Germinal center (tissue), 1 donor: ENCODE measurements around the gene UNCX.
"Not testable (repeated sequence)": the region's sequence is repeated elsewhere in the genome, so short reads cannot be mapped to it uniquely, and the experiment has no call there.

ENCODE experiments used
- DNase-seq: peaks from one replicate; pipeline ENCODE4 v3.0.0; 2012; ENCODE audit warnings: mixed read lengths, low spot score

The UNCX gene

DNA sequence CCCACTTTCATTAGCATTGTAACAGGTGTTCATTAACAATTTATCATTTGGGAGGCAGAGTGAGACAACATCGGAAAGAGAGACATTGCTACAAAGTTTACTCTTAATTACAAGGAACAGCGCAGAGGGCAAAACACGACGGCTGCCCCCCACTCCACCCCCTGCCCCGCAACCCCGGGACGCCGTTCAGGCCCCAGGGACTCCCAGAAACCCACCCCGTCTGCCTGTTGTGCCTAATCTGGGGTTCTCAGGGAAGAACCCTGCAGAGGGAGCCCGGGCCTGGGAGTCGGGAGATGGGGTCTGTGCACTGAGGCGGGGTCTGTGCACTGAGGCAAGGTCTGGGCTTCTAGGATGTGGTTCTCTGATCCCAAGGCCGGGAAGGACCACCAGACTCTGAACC lies 25.2 kb downstream of the UNCX start:
- no peak for DNase-seq

DNA sequence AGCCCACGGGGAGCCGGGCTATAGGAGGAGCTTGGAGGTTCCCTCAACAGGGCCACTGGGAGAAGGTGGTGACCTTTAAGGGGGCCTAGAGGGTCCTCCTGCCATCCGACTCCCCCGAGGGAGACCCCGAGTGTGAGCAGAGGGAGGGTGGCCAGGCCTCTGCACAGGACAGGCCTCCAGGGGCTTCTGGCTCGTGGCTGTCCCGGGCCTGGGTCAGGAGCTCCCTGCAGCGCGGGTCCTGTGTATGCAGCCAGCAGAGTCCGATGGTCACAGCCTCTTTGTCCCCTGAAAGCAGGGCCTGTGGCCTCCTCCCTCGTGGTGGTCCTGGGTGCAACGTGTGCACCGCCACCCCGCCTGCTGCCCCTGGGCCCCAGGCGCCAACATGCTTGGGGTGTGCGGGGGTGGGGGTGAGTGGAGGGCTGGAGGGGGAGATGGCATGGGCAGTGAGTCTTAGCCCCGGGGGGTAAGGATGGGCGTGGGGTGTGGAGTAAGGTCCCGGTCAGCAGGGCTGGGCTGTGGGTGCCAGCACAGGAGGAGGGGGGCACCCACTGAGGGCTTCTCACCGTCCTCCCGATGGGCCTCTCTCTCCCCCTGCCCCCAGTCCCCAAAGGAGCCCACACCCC lies 27.1 kb downstream of the UNCX start:
- DNase-seq: no peak

DNA sequence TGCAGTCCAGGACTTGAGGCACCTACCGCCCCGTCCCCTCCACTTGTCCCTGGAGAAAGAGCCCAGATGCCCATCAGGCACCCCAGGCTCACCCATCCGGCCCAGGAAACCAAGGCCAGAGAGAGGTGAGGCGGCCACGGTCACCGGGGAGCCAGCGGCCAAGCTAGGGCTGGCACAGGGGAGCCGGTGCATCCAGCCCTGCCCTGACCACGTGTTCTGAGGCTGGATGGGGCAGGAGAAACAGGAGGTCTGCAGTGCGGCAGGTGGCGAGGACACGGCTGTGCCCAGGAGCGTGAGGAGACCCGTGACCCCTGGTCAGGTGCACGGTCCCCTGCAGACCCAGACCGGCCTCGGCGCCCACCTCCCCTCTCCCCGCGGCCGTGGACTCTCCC lies 27.6 kb downstream of the UNCX start:
- no peak for DNase-seq

DNA sequence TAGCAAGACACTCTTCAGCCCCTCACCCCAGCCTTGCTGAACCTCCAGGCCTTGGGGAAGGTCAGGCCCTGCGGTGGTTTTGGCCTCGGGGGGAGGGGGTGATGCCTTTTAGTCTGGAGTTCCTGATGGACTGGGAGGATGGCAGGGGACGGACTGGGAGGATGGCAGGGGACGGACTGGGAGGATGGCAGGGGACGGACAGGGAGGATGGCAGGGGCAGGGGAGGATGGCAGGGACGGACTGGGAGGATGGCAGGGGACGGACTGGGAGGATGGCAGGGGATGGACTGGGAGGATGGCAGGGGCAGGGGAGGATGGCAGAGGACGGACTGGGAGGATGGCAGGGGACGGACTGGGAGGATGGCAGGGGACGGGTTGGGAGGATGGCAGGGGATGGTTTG lies 28.4 kb downstream of the UNCX start:
- not testable (repeated sequence) for DNase-seq

DNA sequence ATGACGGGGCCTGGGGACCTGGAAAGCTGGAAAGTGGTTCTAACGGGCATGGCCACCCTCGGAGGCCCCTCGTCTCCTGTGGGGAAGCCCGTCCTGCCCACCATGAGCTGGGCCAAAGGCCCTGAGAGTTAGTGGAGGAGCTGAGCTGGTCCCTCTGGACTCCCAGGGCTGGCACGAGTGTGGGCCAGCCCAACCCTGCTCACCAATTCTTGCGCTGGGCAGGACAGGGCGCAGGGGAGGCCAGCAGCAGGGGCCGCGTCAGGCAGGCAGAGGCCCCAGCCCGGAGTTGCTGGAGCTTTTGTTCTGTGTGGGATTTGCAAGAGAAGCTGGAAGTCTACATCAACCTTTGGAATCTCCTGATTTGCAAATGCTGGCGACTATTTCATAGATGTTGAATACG lies 29.8 kb downstream of the UNCX start:
- no peak for DNase-seq

DNA sequence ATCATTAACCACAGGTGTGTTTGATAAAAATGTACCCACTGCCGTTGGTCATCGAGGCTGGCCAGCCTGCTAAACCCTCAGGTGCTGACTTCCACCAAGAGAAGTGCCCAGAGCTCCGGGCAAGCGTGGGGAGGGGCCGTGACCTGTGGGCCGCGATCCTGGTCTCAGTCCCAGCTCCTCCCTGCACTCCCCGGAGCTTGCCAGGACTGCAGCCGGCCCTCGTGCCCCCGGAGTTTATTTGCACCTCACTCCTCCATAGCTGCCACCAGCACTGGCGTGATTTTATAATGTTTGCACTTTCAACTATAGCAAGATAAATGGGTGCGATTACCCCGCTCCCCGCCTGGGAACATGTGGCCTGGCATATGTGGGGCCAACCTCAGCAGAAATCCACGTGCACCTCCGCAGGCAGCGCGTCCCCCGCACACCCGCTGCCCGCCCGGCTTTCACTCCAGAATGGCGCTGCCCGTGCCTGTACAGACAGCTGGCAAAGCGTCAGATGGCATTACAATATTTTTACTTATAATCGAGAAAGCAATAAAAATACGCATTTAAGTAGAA lies 30.8 kb downstream of the UNCX start:
- no peak for DNase-seq

DNA sequence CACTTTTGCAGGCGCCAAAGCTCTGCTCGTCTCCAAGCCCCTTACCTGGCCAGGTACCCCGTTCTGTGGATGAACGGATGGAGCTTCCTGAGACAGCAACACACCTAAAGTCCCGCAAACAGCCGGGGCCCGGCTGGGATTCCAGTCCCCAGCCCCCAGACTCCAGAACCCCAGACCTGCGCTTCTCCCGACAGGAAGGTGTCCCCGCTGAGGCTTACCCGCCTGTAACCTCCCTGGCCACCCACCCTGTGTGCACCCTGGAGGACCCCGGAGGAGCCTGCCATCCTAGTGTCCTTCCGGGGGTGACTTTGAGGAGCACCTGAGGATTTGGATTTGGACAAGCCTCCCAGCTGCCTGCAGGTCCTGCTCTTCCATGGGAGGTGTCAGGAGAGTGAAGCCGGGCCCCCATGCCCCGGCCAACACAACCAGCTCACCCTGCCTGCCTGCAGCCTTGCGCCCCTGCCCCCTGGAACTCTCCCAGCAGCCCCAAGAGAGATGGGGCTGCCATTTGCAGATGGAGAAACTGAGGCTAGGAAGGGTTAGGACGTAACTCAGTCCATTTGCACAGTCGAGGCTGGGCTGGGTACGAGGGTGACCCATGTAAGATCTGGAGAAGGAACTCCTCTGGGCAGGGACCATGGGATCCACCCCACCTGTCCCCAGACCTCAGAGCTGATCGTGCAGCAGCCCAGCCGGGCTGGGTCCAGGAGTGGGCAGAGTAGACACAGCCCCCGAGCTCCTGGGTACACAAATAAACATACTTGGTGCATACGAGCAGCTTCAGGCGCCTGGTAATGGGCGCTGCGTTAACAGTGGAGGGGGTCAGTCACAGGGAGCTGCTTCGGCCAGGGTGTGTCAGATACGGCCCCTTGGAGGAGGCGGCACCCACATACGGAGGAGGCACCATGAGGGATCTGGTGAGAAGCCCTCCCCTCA lies 31.9 kb downstream of the UNCX start:
- no peak for DNase-seq

DNA sequence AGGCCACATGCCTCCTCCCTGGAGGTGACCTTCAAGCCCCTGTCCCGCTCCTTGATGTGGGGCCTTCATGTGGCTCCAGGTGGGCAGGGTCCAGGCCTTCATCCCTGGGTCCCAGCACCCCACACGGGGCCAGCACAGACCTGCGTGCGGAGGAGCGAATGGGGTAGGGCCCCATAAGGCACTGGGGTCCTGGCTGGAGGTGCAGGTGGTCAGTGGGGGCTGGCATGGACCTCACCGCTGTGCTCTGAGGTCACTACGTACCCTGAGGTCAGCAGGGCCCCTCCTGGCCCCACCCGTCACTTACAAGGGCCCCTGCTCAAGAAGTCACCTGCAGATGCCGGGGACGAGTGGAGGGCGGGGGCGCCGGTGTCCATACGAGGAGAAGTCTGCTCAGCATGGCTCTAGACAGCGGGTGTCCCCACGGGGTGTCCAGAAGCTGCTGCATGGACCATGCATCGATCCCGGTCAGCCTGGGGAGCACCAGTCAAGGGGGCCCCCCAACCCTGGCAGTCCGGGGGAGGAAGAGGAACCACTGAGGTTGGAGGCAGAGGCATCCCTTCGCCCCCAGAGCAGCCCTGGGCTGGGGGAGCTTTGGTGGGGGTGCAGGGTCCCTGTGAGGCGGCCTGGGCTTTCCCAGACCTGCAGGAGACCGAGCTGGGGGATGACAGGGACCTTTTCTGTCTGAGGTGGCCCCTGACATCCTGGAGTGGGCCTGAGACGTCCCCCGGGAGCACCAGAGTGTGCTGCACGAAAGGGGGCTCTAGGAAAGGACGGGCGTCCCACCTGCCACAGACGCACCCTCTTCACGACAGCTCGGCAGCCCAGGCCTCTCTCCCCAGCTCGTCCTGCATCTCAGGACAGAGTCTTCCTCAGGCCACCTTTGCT lies 34.6 kb downstream of the UNCX start:
- DNase-seq: no peak

DNA sequence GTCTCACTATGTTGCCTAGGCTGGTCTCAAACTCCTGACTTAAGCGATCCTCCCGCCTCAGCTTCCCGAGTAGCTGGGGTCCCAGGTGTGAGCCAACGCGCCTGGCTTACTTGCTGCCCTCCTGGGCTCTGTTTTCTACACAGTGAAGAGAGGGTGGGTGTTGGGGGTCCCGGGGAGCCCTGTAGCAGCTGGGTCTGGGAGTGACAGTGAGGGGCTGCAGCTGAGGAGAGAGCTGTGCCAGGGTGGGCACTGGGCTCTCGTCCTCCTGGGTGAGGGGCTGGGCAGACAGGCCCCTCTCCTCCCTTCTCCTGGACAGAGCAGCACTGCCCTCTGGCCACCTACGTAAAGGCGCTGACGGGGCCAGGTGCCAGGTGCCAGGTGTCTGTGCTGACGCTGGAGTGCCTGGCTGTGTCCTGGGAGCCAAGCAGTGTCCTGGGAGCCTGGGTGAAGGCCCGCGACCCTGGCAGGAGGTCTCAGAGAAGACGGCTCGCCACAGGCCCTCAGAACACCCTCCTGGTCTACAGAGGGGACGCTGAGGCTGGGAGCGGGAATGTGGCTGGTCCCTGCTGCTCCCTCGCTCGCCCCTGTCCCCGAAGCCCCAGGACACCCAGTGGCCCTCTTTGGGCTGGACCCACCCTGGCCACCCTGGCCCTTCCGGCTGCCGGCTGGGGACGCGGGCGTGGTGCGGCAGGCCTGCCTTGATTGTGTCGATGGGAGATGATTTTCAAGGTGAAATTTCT lies 35.6 kb downstream of the UNCX start:
- no peak for DNase-seq

DNA sequence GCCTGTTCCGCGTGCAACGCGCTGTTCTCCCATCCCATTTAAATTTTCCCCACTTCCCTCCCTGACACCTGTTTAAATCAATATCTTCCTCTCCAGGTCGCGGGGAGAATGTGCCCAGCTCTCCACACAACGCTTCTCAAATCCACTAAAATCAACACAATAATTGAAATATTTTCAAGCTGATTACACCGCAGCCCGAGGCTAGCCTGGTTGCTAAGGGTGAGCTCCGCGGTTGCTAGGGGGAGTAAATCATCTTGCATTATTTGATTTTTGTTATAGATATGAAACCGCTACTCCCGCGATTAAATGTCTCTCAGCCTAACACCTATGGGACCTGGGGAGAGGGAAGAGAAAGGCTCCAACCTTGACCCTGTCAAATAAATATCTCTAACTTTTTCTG lies 36.2 kb downstream of the UNCX start:
- DNase-seq: no peak

DNA sequence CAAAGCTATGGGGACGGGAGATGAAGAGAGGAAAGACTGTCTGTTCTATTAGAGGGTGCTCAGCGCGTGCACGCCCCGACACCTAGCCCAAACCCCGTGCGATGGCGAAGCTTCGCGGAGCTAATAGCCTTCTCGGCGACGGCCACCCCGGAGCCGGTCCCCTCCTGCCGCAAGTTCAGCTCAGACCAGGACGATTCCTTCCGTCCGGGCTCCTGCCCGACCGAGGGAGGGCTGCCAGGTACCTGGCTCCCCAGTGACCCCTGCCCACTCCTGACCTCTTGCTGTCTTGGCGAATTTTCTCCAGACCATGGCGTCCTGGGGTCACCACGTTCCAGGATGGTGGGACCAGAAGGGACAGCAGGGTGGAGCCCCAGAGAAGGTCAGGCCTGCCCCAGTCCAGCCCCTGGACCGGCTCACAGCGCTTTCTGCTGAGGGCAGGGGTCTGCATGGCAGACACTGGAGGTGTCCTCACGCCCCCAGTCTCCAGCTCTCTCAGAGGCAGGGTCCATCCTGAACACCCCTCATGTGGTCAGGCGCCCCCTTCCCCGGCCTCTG lies 36.7 kb downstream of the UNCX start:
- DNase-seq: no peak

DNA sequence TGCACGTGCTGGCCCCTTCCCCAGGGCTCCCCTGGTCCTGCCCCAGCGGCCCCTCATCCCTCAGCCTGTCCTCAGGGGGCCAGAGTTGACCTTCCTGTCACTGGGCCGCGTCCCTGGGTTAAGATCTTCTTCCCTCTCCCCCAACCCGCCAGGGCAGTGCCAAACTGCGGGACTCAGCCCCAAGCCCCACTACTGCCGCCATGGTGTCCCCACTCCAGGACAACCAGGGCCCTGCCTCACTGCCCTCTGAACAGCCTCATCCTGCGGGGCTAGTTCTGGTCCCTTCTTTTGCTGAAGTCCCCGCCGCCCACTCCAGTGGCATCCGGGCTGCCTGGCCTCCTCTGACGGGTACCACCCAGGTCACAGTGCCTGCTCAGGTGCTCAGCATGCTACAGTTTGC lies 37.5 kb downstream of the UNCX start:
- DNase-seq: no peak

DNA sequence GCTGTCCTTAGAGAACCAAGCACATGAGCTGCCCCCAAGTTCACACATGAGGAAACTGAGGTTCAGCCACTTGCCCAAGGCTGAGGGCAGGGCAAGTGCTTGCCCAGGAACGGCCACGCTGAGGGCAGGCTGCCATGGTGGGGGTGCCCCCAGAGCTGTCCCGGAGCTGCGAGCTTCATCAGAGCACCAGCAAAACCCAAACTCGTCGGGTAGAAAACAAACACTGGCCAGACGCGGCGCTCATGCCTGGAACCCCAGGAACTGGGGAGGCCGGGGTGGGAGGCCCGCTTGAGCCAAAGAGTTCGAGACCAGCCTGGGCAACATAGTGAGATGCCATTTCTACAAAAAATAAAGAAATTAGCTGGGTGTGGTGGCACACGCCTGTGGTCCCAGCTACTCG lies 38.4 kb downstream of the UNCX start:
- no peak for DNase-seq

DNA sequence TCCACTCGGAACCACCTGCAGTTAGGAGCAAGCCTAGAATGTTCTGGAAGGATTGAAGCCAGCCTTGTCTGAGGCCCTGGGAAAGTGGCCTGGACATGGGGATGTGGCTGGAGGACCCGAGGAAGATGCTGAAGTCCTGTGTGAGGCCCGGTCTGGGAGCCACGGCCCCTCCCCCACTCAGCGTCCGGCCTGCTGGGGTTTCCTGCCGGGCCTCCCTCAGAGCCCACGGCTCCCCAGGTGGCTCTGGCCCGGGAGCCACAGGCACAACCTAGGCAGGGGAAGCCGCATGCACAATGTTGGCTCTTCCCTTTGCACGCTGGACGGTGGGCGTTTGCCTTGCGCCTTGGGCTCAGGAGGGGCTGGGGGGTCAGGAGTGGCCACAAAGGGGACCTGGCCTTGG lies 39.0 kb downstream of the UNCX start:
- no peak for DNase-seq

DNA sequence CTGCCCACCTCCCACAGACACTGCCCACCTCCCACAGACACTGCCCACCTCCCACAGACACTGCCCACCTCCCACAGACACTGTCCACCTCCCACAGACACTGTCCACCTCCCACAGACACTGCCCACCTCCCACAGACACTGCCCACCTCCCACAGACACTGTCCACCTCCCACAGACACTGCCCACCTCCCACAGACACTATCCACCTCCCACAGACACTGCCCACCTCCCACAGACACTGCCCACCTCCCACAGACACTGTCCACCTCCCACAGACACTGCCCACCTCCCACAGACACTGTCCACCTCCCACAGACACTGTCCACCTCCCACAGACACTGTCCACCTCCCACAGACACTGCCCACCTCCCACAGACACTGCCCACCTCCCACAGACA lies 39.5 kb downstream of the UNCX start:
- not testable (repeated sequence) for DNase-seq

DNA sequence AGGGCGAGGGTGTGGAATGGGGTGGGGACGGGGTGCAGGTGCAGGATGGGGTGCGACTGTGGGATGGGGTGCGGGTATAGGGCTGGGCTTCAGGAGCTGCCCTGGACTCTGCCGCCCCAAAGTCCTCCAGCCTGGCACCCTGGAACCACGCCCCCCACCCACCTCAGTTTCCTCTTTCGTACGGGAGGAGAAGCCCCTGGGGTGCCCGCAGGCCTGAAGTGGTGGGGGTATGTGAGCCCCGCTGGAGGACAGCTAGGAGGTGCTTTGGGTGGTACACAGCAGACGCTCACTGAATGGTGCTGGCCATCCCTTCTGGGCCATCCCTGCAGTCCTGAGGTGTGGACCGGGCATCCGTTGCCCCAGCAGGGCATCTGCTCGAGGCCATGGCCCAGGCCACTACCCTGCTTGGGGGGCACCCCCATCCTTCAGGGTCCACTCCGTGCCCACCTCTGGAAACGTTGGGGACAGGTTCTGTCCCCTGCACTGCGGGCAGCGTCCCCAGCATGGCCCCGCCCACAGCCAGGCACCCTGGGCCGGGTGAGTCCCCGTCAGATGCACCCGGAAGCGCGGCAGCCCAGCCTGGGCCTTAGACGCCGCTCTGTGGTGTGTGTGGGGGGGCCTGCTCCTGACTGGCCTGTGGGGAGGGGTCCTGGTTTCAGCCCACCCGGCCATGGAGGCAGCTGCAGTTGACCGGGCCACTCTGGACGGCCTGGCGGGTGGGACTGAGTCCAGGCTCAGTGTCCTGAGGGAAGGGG lies 41.6 kb downstream of the UNCX start:
- DNase-seq: no peak

DNA sequence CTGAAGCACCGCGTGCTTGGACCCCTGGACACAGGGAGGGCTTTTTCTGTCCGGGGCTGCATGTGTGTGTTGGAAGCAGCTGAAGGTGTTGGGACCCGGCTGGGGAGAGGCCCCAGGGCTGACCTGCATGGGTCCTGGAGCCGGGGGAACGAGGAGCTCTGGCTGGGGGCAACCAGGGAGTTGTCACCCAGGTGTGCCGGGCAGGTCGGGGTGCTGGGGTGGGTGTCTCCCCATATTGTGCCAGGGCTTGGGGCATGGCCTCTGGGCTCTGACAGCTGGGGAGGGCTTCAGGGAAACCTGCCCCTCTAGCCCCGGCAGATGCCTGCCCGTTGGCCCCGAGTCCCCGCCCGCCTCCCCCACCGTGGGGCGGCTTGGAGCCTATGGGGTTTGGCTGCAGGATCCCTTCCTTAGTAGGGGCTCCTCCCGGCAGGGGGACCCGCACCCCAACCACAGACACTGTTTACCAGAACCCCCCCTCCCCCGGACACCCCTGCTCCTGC lies 42.3 kb downstream of the UNCX start:
- DNase-seq: no peak

DNA sequence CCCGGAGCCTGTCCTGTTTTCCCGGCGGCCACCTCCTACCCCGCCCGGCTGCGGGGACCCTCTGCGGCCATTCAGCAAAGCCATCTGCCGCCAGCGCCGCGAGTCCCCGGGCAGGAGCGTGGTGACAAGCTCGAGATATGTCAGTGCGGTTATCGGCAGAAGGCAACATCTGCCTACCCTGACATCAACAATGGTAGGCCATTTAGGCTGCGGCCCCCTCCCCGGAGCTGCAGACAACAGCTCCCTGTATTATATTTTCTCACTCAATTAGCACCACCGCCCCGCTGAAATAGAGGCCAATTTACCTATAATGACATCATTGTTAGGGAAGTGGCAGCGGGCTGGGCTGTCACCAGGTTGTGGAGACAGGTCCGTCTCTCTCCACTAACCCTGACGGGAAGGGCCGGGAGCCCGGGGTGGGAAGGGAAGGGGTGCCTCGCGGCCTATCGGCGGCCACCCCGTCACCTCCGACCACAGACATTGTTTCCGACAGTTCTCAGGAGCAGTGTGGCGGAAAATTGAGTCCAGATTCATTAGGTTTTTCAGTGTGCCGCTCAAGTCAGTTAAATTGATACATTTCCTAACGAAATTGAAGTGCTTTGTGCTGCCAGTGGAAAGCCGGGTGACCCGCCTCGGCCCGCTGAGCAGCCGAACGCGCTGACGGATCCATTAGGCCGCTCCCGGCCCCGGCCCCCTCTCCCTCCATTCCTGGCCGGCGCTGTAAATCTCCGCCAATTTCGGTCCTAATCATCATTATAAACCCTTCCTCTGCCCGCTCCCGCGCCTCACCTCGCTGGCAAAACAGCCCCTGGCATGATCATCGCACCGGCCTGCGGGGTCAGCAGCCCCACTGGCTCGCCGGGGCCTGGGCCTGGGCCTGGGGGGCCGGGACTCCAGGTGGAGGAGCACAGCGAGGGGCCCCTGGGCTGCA lies 43.0 kb downstream of the UNCX start:
- DNase-seq: no peak

DNA sequence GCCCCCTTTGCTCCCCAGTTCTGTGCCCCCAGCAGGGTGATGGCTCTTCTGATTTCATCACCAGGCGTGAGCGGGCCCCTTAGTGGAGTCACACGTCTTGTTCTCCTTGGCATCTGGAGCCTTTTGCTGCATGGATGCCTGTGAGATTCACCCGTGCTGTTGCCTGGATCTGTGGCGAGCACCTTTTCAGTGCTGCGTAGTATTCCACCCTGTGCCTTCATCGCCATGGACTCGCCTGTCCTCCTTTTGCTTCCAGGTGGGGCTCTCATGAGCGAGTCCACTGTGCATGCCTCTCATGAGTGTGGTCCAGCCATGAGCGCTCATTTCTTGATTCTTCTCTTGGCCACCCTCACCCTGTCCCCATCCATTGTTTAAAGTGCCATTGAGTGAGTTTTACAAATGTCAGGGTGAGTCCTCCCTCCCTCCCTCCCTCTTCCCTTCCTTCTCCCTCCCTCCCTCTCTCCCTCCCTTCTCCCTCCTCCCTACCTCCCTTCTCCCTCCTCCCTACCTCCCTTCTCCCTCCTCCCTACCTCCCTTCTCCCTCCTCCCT lies 44.0 kb downstream of the UNCX start:
- no peak for DNase-seq
